ENCODE measurements around the gene WDR83. TPM values are rescaled to one million over a fixed set of nuclear protein-coding genes. Genes with fewer than 3 reads are reported as not detected.

The WDR83 gene
- total and polyA plus RNA-seq, 10 of the 15 experiments (the other 5 are each of a cell fraction or from before 2014, with no cell fraction given), result 0.58 to 17.7 (median 10.8) TPM

DNA sequence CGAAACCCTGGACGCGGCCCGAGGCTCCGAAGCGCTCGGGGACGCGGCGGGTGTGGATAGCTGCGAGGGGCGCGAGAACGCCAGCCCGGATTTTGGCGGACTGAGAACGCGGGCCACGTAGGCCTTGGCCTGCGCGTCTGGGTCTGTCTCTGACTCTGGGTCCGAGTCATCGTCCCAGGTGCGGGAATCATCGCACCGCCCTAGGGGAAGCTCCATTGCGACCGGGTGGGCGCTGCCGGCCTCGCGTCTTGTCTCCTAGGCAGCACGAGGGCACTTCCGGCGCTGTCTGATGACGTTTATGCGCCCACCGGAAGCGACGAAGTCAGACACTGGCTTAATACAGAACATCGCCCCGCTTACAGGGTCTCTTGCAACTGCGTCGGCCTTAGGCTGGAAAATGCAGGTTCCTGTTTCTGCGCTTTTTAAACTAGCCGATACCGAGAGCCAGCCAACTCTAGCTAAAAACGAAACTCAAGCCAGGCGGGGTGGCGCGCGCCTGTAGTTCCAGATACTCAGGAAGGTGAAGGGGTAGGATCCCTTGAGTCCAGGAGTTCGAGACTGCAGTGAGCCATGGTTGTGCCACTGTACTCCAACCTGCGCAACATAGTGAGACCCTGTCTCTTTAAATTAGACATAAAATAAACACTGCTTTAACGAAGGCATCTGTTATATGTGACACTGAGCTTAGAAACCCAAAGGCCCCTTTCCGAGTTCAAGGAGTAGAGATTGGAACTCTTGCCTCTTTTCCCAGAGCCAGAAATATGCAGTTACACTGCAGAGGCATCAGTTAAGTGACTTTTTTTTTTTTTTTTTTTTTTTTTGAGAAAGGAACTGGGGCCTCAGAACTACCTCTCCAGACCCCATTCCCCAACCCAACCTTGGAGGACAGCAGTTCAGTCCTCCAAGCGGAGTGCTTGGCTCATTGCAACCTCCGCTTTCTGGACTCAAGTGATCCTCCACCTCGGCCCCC is 30.0 kb downstream of the WDR83 start, which contains the start of gene FBXW9 (continued):
- peak; percentile 69; the same call in 1 of the 2 replicates for TF ChIP-seq CBFB (IDR thresholded peaks at IDR 0.05; ENCODE audit: low read depth)
- no peak for TF ChIP-seq STAT3 (IDR thresholded peaks at IDR 0.05; ENCODE audit: low read depth, low read length)
- peak; percentile 43; the same call in 1 of the 2 replicates for TF ChIP-seq ZNF217 (IDR thresholded peaks at IDR 0.05)
- peak; percentile 88; the same call in 1 of the 2 replicates for TF ChIP-seq MTA3 (IDR thresholded peaks at IDR 0.05; ENCODE audit: borderline replicate concordance, low read length)
- TF ChIP-seq HCFC1 (IDR thresholded peaks at IDR 0.05; ENCODE audit: low read length), result peak; percentile 87
- TF ChIP-seq RELA (IDR thresholded peaks at IDR 0.05; ENCODE audit: borderline replicate concordance, partially characterized antibody), result peak; percentile 44
- peak; percentile 55; the same call in 1 of the 2 replicates for TF ChIP-seq ZBED1 (IDR thresholded peaks at IDR 0.05; ENCODE audit: borderline replicate concordance)
- TF ChIP-seq, protein P1, sequence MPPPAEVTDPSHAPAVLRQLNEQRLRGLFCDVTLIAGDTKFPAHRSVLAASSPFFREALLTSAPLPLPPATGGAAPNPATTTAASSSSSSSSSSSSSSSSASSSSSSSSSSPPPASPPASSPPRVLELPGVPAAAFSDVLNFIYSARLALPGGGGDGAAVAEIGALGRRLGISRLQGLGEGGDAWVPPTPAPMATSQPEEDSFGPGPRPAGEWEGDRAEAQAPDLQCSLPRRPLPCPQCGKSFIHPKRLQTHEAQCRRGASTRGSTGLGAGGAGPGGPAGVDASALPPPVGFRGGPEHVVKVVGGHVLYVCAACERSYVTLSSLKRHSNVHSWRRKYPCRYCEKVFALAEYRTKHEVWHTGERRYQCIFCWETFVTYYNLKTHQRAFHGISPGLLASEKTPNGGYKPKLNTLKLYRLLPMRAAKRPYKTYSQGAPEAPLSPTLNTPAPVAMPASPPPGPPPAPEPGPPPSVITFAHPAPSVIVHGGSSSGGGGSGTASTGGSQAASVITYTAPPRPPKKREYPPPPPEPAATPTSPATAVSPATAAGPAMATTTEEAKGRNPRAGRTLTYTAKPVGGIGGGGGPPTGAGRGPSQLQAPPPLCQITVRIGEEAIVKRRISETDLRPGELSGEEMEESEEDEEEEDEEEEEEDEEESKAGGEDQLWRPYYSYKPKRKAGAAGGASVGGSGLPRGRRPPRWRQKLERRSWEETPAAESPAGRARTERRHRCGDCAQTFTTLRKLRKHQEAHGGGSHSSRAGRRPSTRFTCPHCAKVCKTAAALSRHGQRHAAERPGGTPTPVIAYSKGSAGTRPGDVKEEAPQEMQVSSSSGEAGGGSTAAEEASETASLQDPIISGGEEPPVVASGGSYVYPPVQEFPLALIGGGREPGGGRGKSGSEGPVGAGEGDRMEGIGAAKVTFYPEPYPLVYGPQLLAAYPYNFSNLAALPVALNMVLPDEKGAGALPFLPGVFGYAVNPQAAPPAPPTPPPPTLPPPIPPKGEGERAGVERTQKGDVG (CRISPR knock-in tag; IDR thresholded peaks at IDR 0.05), result no peak
- peak; percentile 67; the same call in 1 of the 2 replicates for TF ChIP-seq TAF1 (IDR thresholded peaks at IDR 0.05; ENCODE audit: borderline replicate concordance, low read depth, low read length)
- TF ChIP-seq ZBTB33 (IDR thresholded peaks at IDR 0.05), result no peak
- TF ChIP-seq, protein P2, sequence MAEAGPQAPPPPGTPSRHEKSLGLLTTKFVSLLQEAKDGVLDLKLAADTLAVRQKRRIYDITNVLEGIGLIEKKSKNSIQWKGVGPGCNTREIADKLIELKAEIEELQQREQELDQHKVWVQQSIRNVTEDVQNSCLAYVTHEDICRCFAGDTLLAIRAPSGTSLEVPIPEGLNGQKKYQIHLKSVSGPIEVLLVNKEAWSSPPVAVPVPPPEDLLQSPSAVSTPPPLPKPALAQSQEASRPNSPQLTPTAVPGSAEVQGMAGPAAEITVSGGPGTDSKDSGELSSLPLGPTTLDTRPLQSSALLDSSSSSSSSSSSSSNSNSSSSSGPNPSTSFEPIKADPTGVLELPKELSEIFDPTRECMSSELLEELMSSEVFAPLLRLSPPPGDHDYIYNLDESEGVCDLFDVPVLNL (IDR thresholded peaks at IDR 0.05; ENCODE audit: low read depth, low read length), result no peak
- peak; percentile 8 to 67; a peak in 1 of 3 replicates for TF ChIP-seq EGR1 (IDR thresholded peaks at IDR 0.05; ENCODE audit: borderline replicate concordance in 1 of 2, low read depth in 2 of 2, low read length in 2 of 2)
- TF ChIP-seq, protein P3, sequence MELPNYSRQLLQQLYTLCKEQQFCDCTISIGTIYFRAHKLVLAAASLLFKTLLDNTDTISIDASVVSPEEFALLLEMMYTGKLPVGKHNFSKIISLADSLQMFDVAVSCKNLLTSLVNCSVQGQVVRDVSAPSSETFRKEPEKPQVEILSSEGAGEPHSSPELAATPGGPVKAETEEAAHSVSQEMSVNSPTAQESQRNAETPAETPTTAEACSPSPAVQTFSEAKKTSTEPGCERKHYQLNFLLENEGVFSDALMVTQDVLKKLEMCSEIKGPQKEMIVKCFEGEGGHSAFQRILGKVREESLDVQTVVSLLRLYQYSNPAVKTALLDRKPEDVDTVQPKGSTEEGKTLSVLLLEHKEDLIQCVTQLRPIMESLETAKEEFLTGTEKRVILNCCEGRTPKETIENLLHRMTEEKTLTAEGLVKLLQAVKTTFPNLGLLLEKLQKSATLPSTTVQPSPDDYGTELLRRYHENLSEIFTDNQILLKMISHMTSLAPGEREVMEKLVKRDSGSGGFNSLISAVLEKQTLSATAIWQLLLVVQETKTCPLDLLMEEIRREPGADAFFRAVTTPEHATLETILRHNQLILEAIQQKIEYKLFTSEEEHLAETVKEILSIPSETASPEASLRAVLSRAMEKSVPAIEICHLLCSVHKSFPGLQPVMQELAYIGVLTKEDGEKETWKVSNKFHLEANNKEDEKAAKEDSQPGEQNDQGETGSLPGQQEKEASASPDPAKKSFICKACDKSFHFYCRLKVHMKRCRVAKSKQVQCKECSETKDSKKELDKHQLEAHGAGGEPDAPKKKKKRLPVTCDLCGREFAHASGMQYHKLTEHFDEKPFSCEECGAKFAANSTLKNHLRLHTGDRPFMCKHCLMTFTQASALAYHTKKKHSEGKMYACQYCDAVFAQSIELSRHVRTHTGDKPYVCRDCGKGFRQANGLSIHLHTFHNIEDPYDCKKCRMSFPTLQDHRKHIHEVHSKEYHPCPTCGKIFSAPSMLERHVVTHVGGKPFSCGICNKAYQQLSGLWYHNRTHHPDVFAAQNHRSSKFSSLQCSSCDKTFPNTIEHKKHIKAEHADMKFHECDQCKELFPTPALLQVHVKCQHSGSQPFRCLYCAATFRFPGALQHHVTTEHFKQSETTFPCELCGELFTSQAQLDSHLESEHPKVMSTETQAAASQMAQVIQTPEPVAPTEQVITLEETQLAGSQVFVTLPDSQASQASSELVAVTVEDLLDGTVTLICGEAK (IDR thresholded peaks at IDR 0.05; ENCODE audit: borderline replicate concordance), result peak; percentile 98
- TF ChIP-seq ZNF207 (IDR thresholded peaks at IDR 0.05; ENCODE audit: borderline replicate concordance), result peak; percentile 97; the same call in 1 of the 2 replicates
- TF ChIP-seq, protein P4, sequence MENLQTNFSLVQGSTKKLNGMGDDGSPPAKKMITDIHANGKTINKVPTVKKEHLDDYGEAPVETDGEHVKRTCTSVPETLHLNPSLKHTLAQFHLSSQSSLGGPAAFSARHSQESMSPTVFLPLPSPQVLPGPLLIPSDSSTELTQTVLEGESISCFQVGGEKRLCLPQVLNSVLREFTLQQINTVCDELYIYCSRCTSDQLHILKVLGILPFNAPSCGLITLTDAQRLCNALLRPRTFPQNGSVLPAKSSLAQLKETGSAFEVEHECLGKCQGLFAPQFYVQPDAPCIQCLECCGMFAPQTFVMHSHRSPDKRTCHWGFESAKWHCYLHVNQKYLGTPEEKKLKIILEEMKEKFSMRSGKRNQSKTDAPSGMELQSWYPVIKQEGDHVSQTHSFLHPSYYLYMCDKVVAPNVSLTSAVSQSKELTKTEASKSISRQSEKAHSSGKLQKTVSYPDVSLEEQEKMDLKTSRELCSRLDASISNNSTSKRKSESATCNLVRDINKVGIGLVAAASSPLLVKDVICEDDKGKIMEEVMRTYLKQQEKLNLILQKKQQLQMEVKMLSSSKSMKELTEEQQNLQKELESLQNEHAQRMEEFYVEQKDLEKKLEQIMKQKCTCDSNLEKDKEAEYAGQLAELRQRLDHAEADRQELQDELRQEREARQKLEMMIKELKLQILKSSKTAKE (IDR thresholded peaks at IDR 0.05; ENCODE audit: low read depth, poor library complexity, severe bottlenecking), result peak; percentile 32
